ENCODE data around the gene CLEC4A. TPM values are rescaled to one million over a fixed set of nuclear protein-coding genes. Genes with fewer than 3 reads are reported as not detected.

The CLEC4A gene
- total and polyA plus RNA-seq, 2 of the 8 experiments (the other 6 are each of a cell fraction or from before 2014, with no cell fraction given) = 0.41 to 0.44 TPM

GRCh38 chr12:8145754-8146441 is 22.5 kb downstream of the CLEC4A start:
- DNase-seq (ENCODE audit: low read depth in 1 of 2, low spot score in 2 of 2) = peak; percentile 50 to 66
- Histone ChIP-seq H3K23me2 (ENCODE audit: low read depth, low read length) (no peaks in the 10 kb centered on the region), H3K27me3 (replicated peaks in 1 of 4; ENCODE audit: control insufficient read depth in 3 of 4, extremely low read depth in 1 of 4, insufficient read depth in 3 of 4, low read length in 3 of 4) (no peaks in the 10 kb centered on the region), H3K27ac (ENCODE audit: low read depth, low read length) (0 out of 2 replicates have a peak overlapping the region, but pooled peaks have one; percentile 39), H2AFZ (ENCODE audit: low read length) (peak overlapping the region; percentile 84), H2BK12ac (ENCODE audit: low read depth, low read length) (peak overlapping the region; percentile 51; the same call in 1 of the 2 replicates), H3K14ac (ENCODE audit: insufficient read length) (no peak overlapping the region), H2BK5ac (ENCODE audit: low read depth, low read length) (peak overlapping the region; percentile 46; the same call in 1 of the 2 replicates), H2BK20ac (ENCODE audit: low read length) (0 out of 2 replicates have a peak overlapping the region, but pooled peaks have one; percentile 49), H4K20me1 (replicated peaks in 1 of 2; ENCODE audit: control insufficient read depth in 1 of 2, insufficient read depth in 2 of 2, low read length in 2 of 2) (no peaks in the 10 kb centered on the region), H3K4me1 (replicated peaks in 1 of 4; ENCODE audit: control insufficient read depth in 3 of 4, insufficient read depth in 4 of 4, low read length in 3 of 4) (peaks cover 0 to 13% (median 9%) of the 10 kb centered on the region in 4 experiments; a peak in 6 of 7 replicates), H3K79me2 (ENCODE audit: control insufficient read depth in 1 of 2, insufficient read depth in 2 of 2, low read length in 2 of 2) (no peaks in the 10 kb centered on the region), H4K8ac (ENCODE audit: extremely low read depth, insufficient read depth, low read length) (peak overlapping the region; percentile 54; the same call in 1 of the 2 replicates), H4K91ac (replicated peaks; ENCODE audit: insufficient read length, low read length) (peak overlapping the region; percentile 44), H3K56ac (replicated peaks; ENCODE audit: insufficient read length, low read depth, low read length) (no peak overlapping the region), H3K18ac (ENCODE audit: extremely low read depth, low read length) (peak overlapping the region; percentile 80), H3K9me3 (ENCODE audit: insufficient read depth in 2 of 2, low read depth in 1 of 2, low read length in 1 of 2) (peaks cover 2 to 6% of the 10 kb centered on the region in 2 experiments), H3K36me3 (ENCODE audit: control insufficient read depth in 2 of 4, insufficient read depth in 4 of 4, low read length in 3 of 4) (no peaks in the 10 kb centered on the region), H3K4me2 (ENCODE audit: insufficient read depth in 1 of 2, low read depth in 2 of 2, low read length in 2 of 2) (peak overlapping the region; percentile 52 to 65), H3K9ac (replicated peaks in 1 of 4; ENCODE audit: extremely low read depth in 1 of 4, low read depth in 3 of 4, low read length in 3 of 4) (no peak overlapping the region), H2BK120ac (replicated peaks; ENCODE audit: low read depth, low read length) (peak overlapping the region; percentile 84), H3K4ac (replicated peaks; ENCODE audit: insufficient read length, low read depth, low read length) (no peak overlapping the region), H2AK5ac (ENCODE audit: low read depth, low read length) (no peak overlapping the region), H4K5ac (ENCODE audit: insufficient read length, low read depth, low read length) (peak overlapping the region; percentile 50), H2BK15ac (ENCODE audit: low read length) (peak overlapping the region; percentile 55; the same call in 1 of the 2 replicates), H3K4me3 (ENCODE audit: extremely low read depth in 1 of 4, insufficient read depth in 2 of 4, low read depth in 3 of 4, low read length in 4 of 4) (0 out of 8 replicates have a peak overlapping the region, but pooled peaks of 2 of the 4 experiments have one; percentile 11 to 13), H3K79me1 (ENCODE audit: low read depth, low read length) (no peaks in the 10 kb centered on the region), H3K23ac (ENCODE audit: insufficient read length) (no peak overlapping the region)
- ChIA-PET POLR2A (ENCODE audit: partially characterized antibody) (interaction anchor here (1.0 to 1.4 kb wide), 4 partner anchors 9 to 32 kb away, joined by 3 to 5 read pairs (median 3); partner anchors contain the start of gene ZNF705A), CTCF (ENCODE audit: partially characterized antibody) (interaction anchor here (1.9 kb wide), 1 partner anchor 37 kb away, joined by 3 read pairs; no protein-coding TSS in a partner anchor)
- whole genome bisulfite sequencing, 2 experiments (ENCODE audit: extremely low coverage in 1 of 2, insufficient coverage in 1 of 2, insufficient read length in 1 of 2, insufficient replicate concordance in 2 of 2, low coverage in 1 of 2, low lambda C conversion rate in 2 of 2, missing lambda C conversion rate in 1 of 2) = 65% methylated on average over 19 of the region's 19 CpGs; no CpG with 5 or more reads in 1 of the 2 experiments
- FAIRE-seq = peak; percentile 13
- TF ChIP-seq CREB1 (IDR thresholded peaks at IDR 0.05) (0 out of 2 replicates have a peak, but pooled peaks have one; percentile 27), ASH2L (IDR thresholded peaks at IDR 0.05; ENCODE audit: low read length) (peak; percentile 84), BRCA1 (IDR thresholded peaks at IDR 0.05; ENCODE audit: low read depth, low read length) (no peak), EZH2 (IDR thresholded peaks at IDR 0.05; ENCODE audit: low read depth, low read length, severe bottlenecking) (no peak), MAX (IDR thresholded peaks at IDR 0.05) (peak; percentile 51), TEAD4 (IDR thresholded peaks at IDR 0.05; ENCODE audit: low read depth, low read length) (peak; percentile 35; the same call in 1 of the 2 replicates), POLR2A (IDR thresholded peaks at IDR 0.05; ENCODE audit: control extremely low read depth in 1 of 2, low read depth in 2 of 2, low read length in 2 of 2) (peak in 1 of 2 experiments; percentile 63; a peak in 2 of 3 replicates), CTCF (IDR thresholded peaks at IDR 0.05; ENCODE audit: control extremely low read depth in 1 of 3, insufficient read depth in 1 of 3, low read depth in 1 of 3, low read length in 3 of 3) (no peak)
